Measurements from ENCODE around the gene NKX2-3.

NKX2-3 gene

GRCh38 chr10:99532687-99533495 lies at the start of gene NKX2-3:
Gene NKX2-3, plus strand, starts transcription at chr10:99532942. Its CDS starts 190 bp downstream, at chr10:99533132.
- DNase-seq (ENCODE audit: low read depth) = no peak

- no peak for DNase-seq (ENCODE audit: low read depth)
These were observed 47.8 kb upstream of the NKX2-3 start for GRCh38 chr10:99484626-99485581.

- DNase-seq (ENCODE audit: low read depth) = no peak
These were observed 45.5 kb upstream of the NKX2-3 start for GRCh38 chr10:99487125-99487807.

- no peak for DNase-seq (ENCODE audit: low read depth)
These were observed 43.5 kb upstream of the NKX2-3 start for GRCh38 chr10:99489271-99489670.

GRCh38 chr10:99497343-99498025 lies 35.3 kb upstream of the NKX2-3 start:
- DNase-seq (ENCODE audit: low read depth) = no peak

GRCh38 chr10:99506416-99506815 lies 26.3 kb upstream of the NKX2-3 start:
- no peak for DNase-seq (ENCODE audit: low read depth)

- DNase-seq (ENCODE audit: low read depth) = no peak
These were observed 25.5 kb upstream of the NKX2-3 start for GRCh38 chr10:99507265-99507664.

- DNase-seq (ENCODE audit: low read depth) = no peak
These were observed 19.7 kb upstream of the NKX2-3 start for GRCh38 chr10:99513061-99513460.

GRCh38 chr10:99519690-99520039 lies 13.1 kb upstream of the NKX2-3 start:
- DNase-seq (ENCODE audit: low read depth) = no peak

- DNase-seq (ENCODE audit: low read depth) = no peak
These were observed 12.5 kb upstream of the NKX2-3 start for GRCh38 chr10:99520040-99520846.

- no peak for DNase-seq (ENCODE audit: low read depth)
These were observed 11.6 kb upstream of the NKX2-3 start for GRCh38 chr10:99520847-99521764.

- DNase-seq (ENCODE audit: low read depth) = no peak
These were observed 10.8 kb upstream of the NKX2-3 start for GRCh38 chr10:99521765-99522469.

- DNase-seq (ENCODE audit: low read depth) = no peak
These were observed 10.1 kb upstream of the NKX2-3 start for GRCh38 chr10:99522470-99523250.

- no peak for DNase-seq (ENCODE audit: low read depth)
These were observed 9.4 kb upstream of the NKX2-3 start for GRCh38 chr10:99523251-99523773.

- DNase-seq (ENCODE audit: low read depth) = no peak
These were observed 8.6 kb upstream of the NKX2-3 start for GRCh38 chr10:99524050-99524666.

GRCh38 chr10:99524736-99525380 lies 7.9 kb upstream of the NKX2-3 start:
- DNase-seq (ENCODE audit: low read depth) = no peak

GRCh38 chr10:99525897-99526296 lies 6.8 kb upstream of the NKX2-3 start:
- no peak for DNase-seq (ENCODE audit: low read depth)

Data from stimulated activated CD8-positive, alpha-beta memory T cell treated with anti-CD3 and anti-CD28 coated beads, Interleukin-15, amount 100 ng/mL, for 1 hour (primary cell).